Spleen (tissue), 11 donors: ENCODE data around the gene MYO1D. TPM values are rescaled to one million over a fixed set of nuclear protein-coding genes. Genes with fewer than 3 reads are reported as not detected.

Experiments used
- DNase-seq: peaks from one replicate; pipeline ENCODE4 v3.0.0-alpha.2; 2020
- H3K27ac ChIP-seq, 8 donors: fragments of 200-600 bp; sonication (generic) in 7 of 8; 1 replicate in 4 of 8; 2 replicates in 4 of 8; pipeline versions ENCODE4 v1.5.0 to v1.8.0; 2016 to 2021; ENCODE audit warnings: inconsistent platforms in 4 of 8, mild to moderate bottlenecking in 4 of 8, moderate library complexity in 1 of 8
- H3K27me3 ChIP-seq, 7 donors: fragments of 200-600 bp; sonication (generic) in 6 of 7; replicated peaks in 1 of 7; 1 replicate in 4 of 7; 2 replicates in 3 of 7; pipeline versions ENCODE4 v1.5.0 to v1.8.0; 2016 to 2021; ENCODE audit warnings: inconsistent platforms in 3 of 7, mild to moderate bottlenecking in 1 of 7
- H3K36me3 ChIP-seq, 6 donors: fragments of 200-600 bp; sonication (generic) in 5 of 6; 1 replicate in 4 of 6; 2 replicates in 2 of 6; pipeline versions ENCODE4 v1.5.0 to v1.8.0; 2016 to 2021; ENCODE audit warnings: inconsistent platforms in 2 of 6
- H3K4me1 ChIP-seq, 6 donors: fragments of 200-600 bp; sonication (generic) in 5 of 6; 1 replicate in 3 of 6; 2 replicates in 3 of 6; pipeline versions ENCODE4 v1.5.0 to v1.8.0; 2016 to 2021; ENCODE audit warnings: inconsistent platforms in 3 of 6
- H3K4me3 ChIP-seq, 8 donors: fragments of 200-600 bp; sonication (generic) in 7 of 8; 1 replicate in 4 of 8; 2 replicates in 4 of 8; pipeline versions ENCODE4 v1.5.0 to v1.8.0; 2016 to 2021; ENCODE audit warnings: inconsistent platforms in 4 of 8, mild to moderate bottlenecking in 4 of 8, moderate library complexity in 2 of 8
- H3K9me3 ChIP-seq, 8 donors: fragments of 200-600 bp; sonication (generic) in 7 of 8; 1 replicate in 4 of 8; 2 replicates in 4 of 8; pipeline versions ENCODE4 v1.5.0 to v1.8.0; 2016 to 2021; ENCODE audit warnings: inconsistent platforms in 4 of 8
- CTCF ChIP-seq, 11 experiments: fragments of 200-600 bp in 7 of 11; fragments of 450-650 bp in 4 of 11; sonication (generic) in 4 of 11; IDR thresholded peaks in 8 of 11; conservative IDR thresholded peaks in 3 of 11; 1 replicate in 7 of 11; 2 replicates in 4 of 11; pipeline versions ENCODE4 v1.4.0 to v1.8.0; 2016 to 2021; ENCODE audit warnings: antibody characterized with exemption in 11 of 11, inconsistent platforms in 4 of 11, mild to moderate bottlenecking in 1 of 11
- POLR2A ChIP-seq, 3 donors: fragments of 450-650 bp; IDR thresholded peaks; one replicate each; pipeline ENCODE4 v1.5.1; 2017; ENCODE audit warnings: antibody characterized with exemption in 3 of 3, mild to moderate bottlenecking in 1 of 3
- POLR2AphosphoS5 ChIP-seq, 3 donors: sonication (generic); formaldehyde crosslinking; IDR thresholded peaks; one replicate each; pipeline ENCODE4 v1.5.1; 2017; ENCODE audit warnings: antibody characterized with exemption in 3 of 3
- WGBS, 5 donors: extraction: QIAGEN DNeasy Blood & Tissue Kit in 3 of 5; methylation state at CpG; one replicate each; pipeline versions ENCODE4 v1.1.5 to v1.1.7; 2013 to 2018; 5-methylcytosine and 5-hydroxymethylcytosine counted together
- intact Hi-C: fragments of 100-400 bp; cut with DNase I; formaldehyde crosslinking; loops from one replicate; pipeline ENCODE4 v1.15.0; 2023; ENCODE audit warnings: low total_unique reads
- polyA plus RNA-seq, 3 donors: library from polyadenylated mRNA; stranded (reverse); fragments of 200-250 nt; gene quantifications; one replicate each; pipeline ENCODE4 v1.2.1, GENCODE V29; 2013
- total RNA-seq, 7 donors: library from RNA; depleted of rRNA in 3 of 7; stranded (reverse); fragments of >200 nt in 3 of 7; fragmentation: NEBNext Ultra II Directional in 4 of 7; extraction: Animal tissue kit (Norgen Biotek cat#: 25700) in 4 of 7; gene quantifications; one replicate each; pipeline versions ENCODE4 v1.1.0 to v1.2.1, GENCODE V29; 2016 to 2021
- donor health status: healthy with polysubstance abuse.
- donor health status: DM: no; HTN: no; CAD: no; lungs with moderate emphysema.
- donor health status: DM: no; HTN: no; CAD: no.
- donor health status: Bipolar disorder and iron deficiency.
- donor health status: healthy.
- donor health status: DM: no; HTN: no; CAD: no.
- donor health status: DM: yes; HTN: yes; CAD: no.

MYO1D gene
- total and polyA plus RNA-seq, 10 donors, result 2.3 to 36.4 (median 23.4) TPM

DNA sequence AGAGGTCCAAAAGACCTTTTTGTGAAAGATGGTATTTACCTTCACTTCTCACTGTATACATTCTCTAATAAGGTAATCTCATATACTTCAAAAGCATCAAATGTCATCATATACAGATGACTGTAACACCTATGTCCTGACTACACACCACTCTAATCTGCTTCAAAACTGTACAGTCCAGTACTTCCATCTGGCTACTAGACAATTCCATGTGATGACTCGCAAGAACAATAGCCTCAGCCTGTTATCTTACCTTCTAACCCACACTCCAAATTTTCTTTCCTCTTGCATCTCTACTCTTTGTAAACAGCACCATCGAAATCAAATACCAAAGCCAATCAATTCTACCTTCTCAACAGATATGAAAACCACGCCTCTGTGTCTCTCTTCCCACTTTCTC lies 24.1 kb downstream of the MYO1D start:
- no peak overlapping the region for H3K27ac ChIP-seq

DNA sequence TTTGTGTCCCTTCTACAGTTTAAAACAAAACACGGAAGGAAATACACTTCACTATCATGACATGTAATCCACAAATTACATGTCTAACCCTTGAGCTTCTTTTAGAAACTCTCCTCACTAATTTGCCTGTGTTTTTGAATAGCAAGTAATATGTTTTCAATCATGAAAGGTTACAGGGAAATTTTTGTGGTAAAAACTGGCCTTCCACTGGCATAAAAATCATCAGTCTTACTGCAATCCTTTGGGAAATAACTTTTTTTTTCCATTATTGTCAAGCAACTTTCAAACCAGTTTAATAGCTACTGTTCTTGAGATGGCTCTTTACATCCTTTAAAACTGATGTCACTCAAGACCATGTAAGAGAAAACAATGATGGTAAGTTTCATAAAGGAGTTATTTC lies 27.0 kb downstream of the MYO1D start:
- H3K27me3 ChIP-seq, result no peaks in the 10 kb centered on the region
- H3K9me3 ChIP-seq, result no peaks in the 10 kb centered on the region
- WGBS, 5 donors, result 76 to 90% (median 82%) methylated on average over 1 of the region's 1 CpG
- no peak overlapping the region for H3K4me3 ChIP-seq
- no peak overlapping the region for H3K27ac ChIP-seq
- DNase-seq, result no peak
- TF ChIP-seq CTCF (IDR thresholded peaks at IDR 0.05 in 8 of 11, conservative IDR thresholded peaks at IDR 0.05 in 3 of 11) (no peak), POLR2A (IDR thresholded peaks at IDR 0.05) (no peak), POLR2AphosphoS5 (IDR thresholded peaks at IDR 0.05) (no peak)
- H3K36me3 ChIP-seq, result no peaks in the 10 kb centered on the region
- no peaks in the 10 kb centered on the region for H3K4me1 ChIP-seq
- intact Hi-C loops, result no loop called here

More for the DNA sequence above, 24.1 kb downstream of the MYO1D start:
- TF ChIP-seq POLR2AphosphoS5 (IDR thresholded peaks at IDR 0.05) (no peak), CTCF (IDR thresholded peaks at IDR 0.05 in 8 of 11, conservative IDR thresholded peaks at IDR 0.05 in 3 of 11) (no peak), POLR2A (IDR thresholded peaks at IDR 0.05) (no peak)
- no peaks in the 10 kb centered on the region for H3K36me3 ChIP-seq
- 89 to 95% (median 93%) methylated on average over 3 of the region's 3 CpGs for WGBS, 5 donors
- no peak for DNase-seq
- H3K27me3 ChIP-seq, result no peaks in the 10 kb centered on the region
- no peaks in the 10 kb centered on the region for H3K9me3 ChIP-seq
- intact Hi-C loops, result no loop called here
- no peak overlapping the region for H3K4me3 ChIP-seq
- H3K4me1 ChIP-seq, result no peaks in the 10 kb centered on the region

- Histone ChIP-seq H3K27me3 (no peaks in the 10 kb centered on the region), H3K4me1 (no peaks in the 10 kb centered on the region), H3K27ac (no peak overlapping the region), H3K4me3 (no peak overlapping the region), H3K36me3 (no peaks in the 10 kb centered on the region), H3K9me3 (no peaks in the 10 kb centered on the region)
- no peak for TF ChIP-seq POLR2A (IDR thresholded peaks at IDR 0.05)
- TF ChIP-seq POLR2AphosphoS5 (IDR thresholded peaks at IDR 0.05), result no peak
- no peak for TF ChIP-seq CTCF (IDR thresholded peaks at IDR 0.05 in 8 of 11, conservative IDR thresholded peaks at IDR 0.05 in 3 of 11)
- intact Hi-C loops, result no loop called here
- DNase-seq, result no peak
- WGBS, 5 donors, result 47 to 58% (median 50%) methylated on average over 2 of the region's 2 CpGs
Measured at GRCh38 chr17:32847977-32848376, 28.9 kb downstream of the MYO1D start.

DNA sequence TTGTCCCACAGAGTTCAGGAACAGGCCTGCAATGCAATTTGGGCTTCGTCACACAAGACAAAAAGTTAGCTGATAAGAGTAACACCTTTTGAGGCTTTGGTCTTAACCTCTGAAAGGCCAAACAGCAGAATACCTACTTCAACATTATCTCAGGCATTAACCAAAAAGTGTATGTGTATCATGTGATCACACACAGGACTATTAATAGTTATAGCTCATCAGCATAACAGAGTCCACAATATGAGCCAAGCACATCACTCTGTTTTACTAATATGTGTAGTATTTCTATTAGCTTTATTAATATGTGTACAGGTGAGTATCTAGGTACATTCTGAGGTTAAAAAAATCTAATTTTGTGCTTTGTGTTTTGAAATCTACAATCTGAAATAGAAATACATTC lies 30.8 kb downstream of the MYO1D start:
- intact Hi-C loops, result no loop called here
- DNase-seq, result no peak
- no peak overlapping the region for H3K27ac ChIP-seq
- H3K36me3 ChIP-seq, result no peaks in the 10 kb centered on the region
- H3K4me3 ChIP-seq, result no peak overlapping the region
- no peaks in the 10 kb centered on the region for H3K4me1 ChIP-seq
- no peaks in the 10 kb centered on the region for H3K27me3 ChIP-seq
- 92 to 100% (median 93%) methylated on average over 1 of the region's 1 CpG for WGBS, 5 donors
- TF ChIP-seq CTCF (IDR thresholded peaks at IDR 0.05 in 8 of 11, conservative IDR thresholded peaks at IDR 0.05 in 3 of 11) (no peak), POLR2A (IDR thresholded peaks at IDR 0.05) (no peak), POLR2AphosphoS5 (IDR thresholded peaks at IDR 0.05) (no peak)
- H3K9me3 ChIP-seq, result no peaks in the 10 kb centered on the region
